CD14-positive monocyte (primary cell): ENCODE data around the gene RGS9. TPM values are rescaled to one million over a fixed set of nuclear protein-coding genes. Genes with fewer than 3 reads are reported as not detected.

ENCODE experiments used
- DNase-seq, 3 donors: peaks; one replicate each; pipeline ENCODE4 v3.0.0-alpha.2; 2011 to 2022
- H2AFZ ChIP-seq: 2 replicates; pipeline ENCODE4 v1.6.0; 2012; ENCODE audit warnings: mild to moderate bottlenecking, low read depth, low read length, inconsistent platforms; ENCODE audit not compliant: insufficient read depth, poor library complexity, severe bottlenecking
- H3K27ac ChIP-seq, 2 donors: 1 replicate in 1 of 2; 2 replicates in 1 of 2; pipeline ENCODE4 v1.5.1; 2012 to 2013; ENCODE audit warnings: low read length in 2 of 2, control low read depth in 1 of 2, inconsistent platforms in 1 of 2, low read depth in 1 of 2, mild to moderate bottlenecking in 1 of 2
- H3K27me3 ChIP-seq, 2 donors: one replicate each; pipeline versions ENCODE4 v1.6.0 to v1.6.1; 2011 to 2013; ENCODE audit warnings: low read length in 2 of 2; ENCODE audit not compliant: control insufficient read depth in 2 of 2, insufficient read depth in 2 of 2
- H3K36me3 ChIP-seq, 2 donors: replicated peaks in 1 of 2; 1 replicate in 1 of 2; 2 replicates in 1 of 2; pipeline versions ENCODE4 v1.5.1 to v1.6.1; 2012 to 2013; ENCODE audit warnings: low read length in 2 of 2, control low read depth in 1 of 2, inconsistent platforms in 1 of 2, mild to moderate bottlenecking in 1 of 2; ENCODE audit not compliant: insufficient read depth in 2 of 2, control insufficient read depth in 1 of 2
- H3K4me1 ChIP-seq, 2 donors: 1 replicate in 1 of 2; 2 replicates in 1 of 2; pipeline versions ENCODE4 v1.5.1 to v1.6.1; 2012 to 2013; ENCODE audit warnings: low read length in 2 of 2, control low read depth in 1 of 2, inconsistent platforms in 1 of 2, mild to moderate bottlenecking in 1 of 2, moderate library complexity in 1 of 2; ENCODE audit not compliant: insufficient read depth in 2 of 2, control insufficient read depth in 1 of 2
- H3K4me2 ChIP-seq: replicated peaks from 2 replicates; pipeline ENCODE3; 2012; ENCODE audit warnings: low read length, moderate library complexity, mild to moderate bottlenecking; ENCODE audit not compliant: poor library complexity, severe bottlenecking; ENCODE audit errors: extremely low read depth
- H3K4me3 ChIP-seq, 3 experiments: fragments of 200-600 bp in 1 of 3; sonication (generic) in 1 of 3; replicated peaks in 1 of 3; 1 replicate in 2 of 3; 2 replicates in 1 of 3; pipeline ENCODE4 v1.5.1; 2011 to 2013; ENCODE audit warnings: low read length in 3 of 3, mild to moderate bottlenecking in 3 of 3, control low read depth in 2 of 3, low read depth in 2 of 3, inconsistent platforms in 1 of 3, moderate library complexity in 1 of 3
- H3K79me2 ChIP-seq: 2 replicates; pipeline ENCODE4 v1.6.0; 2012; ENCODE audit warnings: mild to moderate bottlenecking, control low read depth, inconsistent platforms, low read length, moderate library complexity; ENCODE audit not compliant: insufficient read depth
- H3K9ac ChIP-seq: 2 replicates; pipeline ENCODE4 v1.6.0; 2017; ENCODE audit warnings: low read length, mild to moderate bottlenecking; ENCODE audit not compliant: insufficient read depth, poor library complexity, severe bottlenecking
- H3K9me3 ChIP-seq, 2 donors: replicated peaks in 1 of 2; 1 replicate in 1 of 2; 2 replicates in 1 of 2; pipeline versions ENCODE4 v1.5.1 to v1.6.1; 2012 to 2013; ENCODE audit warnings: low read length in 2 of 2, control low read depth in 1 of 2; ENCODE audit not compliant: control insufficient read depth in 1 of 2, insufficient read depth in 1 of 2
- H4K20me1 ChIP-seq: 2 replicates; pipeline ENCODE4 v1.6.0; 2012; ENCODE audit warnings: mild to moderate bottlenecking, low read length, control low read depth, moderate library complexity; ENCODE audit not compliant: insufficient read depth
- H3K27ac Mint-ChIP-seq, 7 donors: one replicate each; pipeline ENCODE4 v1.8.0; 2020; ENCODE audit warnings: mild to moderate bottlenecking in 7 of 7, mixed read lengths in 7 of 7, moderate library complexity in 6 of 7, inconsistent platforms in 2 of 7
- H3K27me3 Mint-ChIP-seq, 3 donors: one replicate each; pipeline ENCODE4 v1.8.0; 2021 to 2022; ENCODE audit warnings: low read depth in 3 of 3, mild to moderate bottlenecking in 3 of 3, mixed read lengths in 3 of 3, moderate library complexity in 3 of 3, inconsistent platforms in 1 of 3
- H3K36me3 Mint-ChIP-seq, 2 donors: one replicate each; pipeline ENCODE4 v1.8.0; 2020; ENCODE audit warnings: mixed read lengths in 2 of 2, inconsistent platforms in 1 of 2, mild to moderate bottlenecking in 1 of 2
- H3K4me1 Mint-ChIP-seq: one replicate; pipeline ENCODE4 v1.8.0; 2020; ENCODE audit warnings: mild to moderate bottlenecking, mixed read lengths
- H3K4me3 Mint-ChIP-seq, 2 donors: one replicate each; pipeline ENCODE4 v1.8.0; 2020; ENCODE audit warnings: mild to moderate bottlenecking in 2 of 2, mixed read lengths in 2 of 2, moderate library complexity in 1 of 2
- H3K9me3 Mint-ChIP-seq, 7 donors: one replicate each; pipeline ENCODE4 v1.8.0; 2020 to 2022; ENCODE audit warnings: mixed read lengths in 7 of 7, mild to moderate bottlenecking in 6 of 7, moderate library complexity in 6 of 7, inconsistent platforms in 2 of 7
- CTCF ChIP-seq: fragments of 200-600 bp; IDR thresholded peaks from one replicate; pipeline ENCODE4 v1.8.0; 2022; ENCODE audit warnings: antibody characterized with exemption, mild to moderate bottlenecking
- WGBS: methylation state at CpG from one replicate; pipeline ENCODE4 v1.1.5; 2013; ENCODE audit warnings: missing lambda C conversion rate; ENCODE audit not compliant: insufficient coverage; 5-methylcytosine and 5-hydroxymethylcytosine counted together
- intact Hi-C, 2 donors: fragments of 100-400 bp; cut with micrococcal nuclease; formaldehyde crosslinking; loops; one replicate each; pipeline versions ENCODE4 v1.15.0 to v1.15.1; 2023
- polyA plus RNA-seq, 3 donors: library from polyadenylated mRNA; depleted of rRNA in 1 of 3; unstranded in 2 of 3; stranded (reverse) in 1 of 3; fragments of 300-500 nt in 2 of 3; fragments of >200 nt in 1 of 3; fragmentation: Illumina TruSeq in 2 of 3; gene quantifications; 1 replicate in 2 of 3; 2 replicates in 1 of 3; pipeline ENCODE4 v1.2.3, GENCODE V29; 2012 to 2021

Gene RGS9
- polyA plus RNA-seq, 3 donors: 0.08 TPM; not detected in 2

GRCh38 chr17:65109543-65109942 lies 27.6 kb upstream of the RGS9 start:
- no peak for TF ChIP-seq CTCF
- 46% methylated on average over 4 of the region's 6 CpGs for WGBS
- intact Hi-C loops: no loop called here
- Mint-ChIP-seq H3K27me3 (peaks cover 0 to 3% (median 0%) of the 10 kb centered on the region in 3 donors), H3K4me3 (no peak overlapping the region), H3K9me3 (peaks cover 0 to 2% (median 0%) of the 10 kb centered on the region in 7 donors), H3K27ac (no peak overlapping the region), H3K36me3 (no peaks in the 10 kb centered on the region), H3K4me1 (peaks cover 5% of the 10 kb centered on the region)
- Histone ChIP-seq H3K4me1 (no peaks in the 10 kb centered on the region), H4K20me1 (no peaks in the 10 kb centered on the region), H3K9me3 (no peaks in the 10 kb centered on the region), H3K36me3 (no peaks in the 10 kb centered on the region), H3K27ac (no peak overlapping the region), H3K27me3 (no peaks in the 10 kb centered on the region), H2AFZ (no peak overlapping the region), H3K4me3 (no peak overlapping the region), H3K79me2 (no peaks in the 10 kb centered on the region), H3K9ac (no peak overlapping the region), H3K4me2 (no peak overlapping the region)
- DNase-seq: no peak

GRCh38 chr17:65109990-65110680 lies 27.0 kb upstream of the RGS9 start:
- no peak overlapping the region for H3K9ac ChIP-seq
- H3K79me2 ChIP-seq: no peaks in the 10 kb centered on the region
- H3K4me1 ChIP-seq: no peaks in the 10 kb centered on the region
- no peaks in the 10 kb centered on the region for H4K20me1 ChIP-seq
- H3K4me1 Mint-ChIP-seq: peaks cover 5% of the 10 kb centered on the region
- no peak overlapping the region for H3K27ac ChIP-seq
- H3K9me3 ChIP-seq: no peaks in the 10 kb centered on the region
- H3K36me3 Mint-ChIP-seq: no peaks in the 10 kb centered on the region
- peaks cover 0 to 3% (median 0%) of the 10 kb centered on the region in 3 donors for H3K27me3 Mint-ChIP-seq
- H3K27ac Mint-ChIP-seq: no peak overlapping the region
- DNase-seq: no peak
- intact Hi-C loops: no loop called here
- H3K36me3 ChIP-seq: no peaks in the 10 kb centered on the region
- no peak overlapping the region for H2AFZ ChIP-seq
- H3K4me3 Mint-ChIP-seq: no peak overlapping the region
- no peaks in the 10 kb centered on the region for H3K27me3 ChIP-seq
- WGBS: no CpG with 5 or more reads among the region's 2 CpGs
- H3K4me2 ChIP-seq: no peak overlapping the region
- H3K4me3 ChIP-seq: no peak overlapping the region
- TF ChIP-seq CTCF: no peak
- H3K9me3 Mint-ChIP-seq: peaks cover 0 to 2% (median 0%) of the 10 kb centered on the region in 7 donors
